SU-DHL-6 (cell line): ENCODE data around the gene PRKCA.

Experiments used
- H2AFZ ChIP-seq: fragments of 200-600 bp; sonication (generic); 2 replicates; pipeline ENCODE4 v1.6.1; 2014; ENCODE audit warnings: low read depth, mild to moderate bottlenecking, moderate library complexity, mixed read lengths, antibody characterized with exemption, low read length; ENCODE audit not compliant: severe bottlenecking
- H3F3A ChIP-seq: fragments of 200-600 bp; shearing (Covaris generic); 2 replicates; pipeline ENCODE4 v1.6.0; 2016; ENCODE audit warnings: antibody characterized with exemption, mild to moderate bottlenecking; ENCODE audit not compliant: insufficient read depth
- H3K27ac ChIP-seq: fragments of 200-600 bp; sonication (generic); 2 replicates; pipeline ENCODE4 v1.5.1; 2016; ENCODE audit warnings: low read depth, mild to moderate bottlenecking, low read length, moderate library complexity, mixed read lengths
- H3K27me3 ChIP-seq: fragments of 200-600 bp; sonication (generic), shearing (Covaris generic); 2 replicates; pipeline ENCODE4 v1.6.0; 2014; ENCODE audit warnings: mild to moderate bottlenecking, low read length
- H3K36me3 ChIP-seq: fragments of 200-600 bp; sonication (generic); 2 replicates; pipeline ENCODE4 v1.6.1; 2014; ENCODE audit warnings: mild to moderate bottlenecking, low read length, mixed read lengths
- H3K4me2 ChIP-seq: fragments of 300-600, 200-600 bp; shearing (Covaris generic), sonication (generic); 2 replicates; pipeline ENCODE4 v1.6.0; 2014; ENCODE audit warnings: low read length, low read depth, mild to moderate bottlenecking; ENCODE audit not compliant: poor library complexity, severe bottlenecking
- H3K4me3 ChIP-seq: fragments of 200-600 bp; sonication (generic); 2 replicates; pipeline ENCODE4 v1.5.1; 2014; ENCODE audit warnings: antibody characterized with exemption, low read length, mild to moderate bottlenecking, mixed read lengths; ENCODE audit not compliant: insufficient read depth, poor library complexity, severe bottlenecking
- H3K79me2 ChIP-seq: fragments of 200-600 bp; sonication (generic); 2 replicates; pipeline ENCODE4 v1.6.1; 2014; ENCODE audit warnings: mild to moderate bottlenecking, low read length, moderate library complexity; ENCODE audit not compliant: insufficient read depth
- H3K9ac ChIP-seq: fragments of 200-600 bp; sonication (generic); 2 replicates; pipeline ENCODE4 v1.7.0; 2014; ENCODE audit warnings: mild to moderate bottlenecking, low read length
- H3K9me2 ChIP-seq: fragments of 200-600 bp; sonication (generic); replicated peaks from 2 replicates; pipeline ENCODE4 v1.6.1; 2014; ENCODE audit warnings: low read length; ENCODE audit not compliant: insufficient read depth
- H3K9me3 ChIP-seq: fragments of 200-600 bp; sonication (generic); 2 replicates; pipeline ENCODE4 v1.6.1; 2014; ENCODE audit warnings: low read length, mixed read lengths; ENCODE audit not compliant: insufficient read depth
- H4K20me1 ChIP-seq: fragments of 200-600 bp; sonication (generic); 2 replicates; pipeline ENCODE4 v1.6.1; 2014; ENCODE audit warnings: low read depth, mild to moderate bottlenecking, antibody characterized with exemption, low read length, moderate library complexity, mixed read lengths
- CTCF ChIP-seq: fragments of 200-600 bp; sonication (generic); IDR thresholded peaks from one replicate; pipeline ENCODE4 v1.5.1; 2017; ENCODE audit warnings: antibody characterized with exemption, mild to moderate bottlenecking, low read length, moderate library complexity; ENCODE audit not compliant: insufficient read depth, poor library complexity, severe bottlenecking
- EZH2phosphoT487 ChIP-seq: fragments of 200-600 bp; sonication (generic), shearing (Covaris generic); conservative IDR thresholded peaks from 2 replicates; pipeline ENCODE4 v1.6.1; 2018; ENCODE audit warnings: mild to moderate bottlenecking, antibody characterized with exemption, low read length, moderate library complexity, mixed read lengths

PRKCA gene

GRCh38 chr17:66725956-66726355 is 423.5 kb downstream of the PRKCA start:
- no peaks in the 10 kb centered on the region for H3F3A ChIP-seq
- no peak overlapping the region for H3K9ac ChIP-seq
- no peak overlapping the region for H3K27ac ChIP-seq
- H3K27me3 ChIP-seq: no peaks in the 10 kb centered on the region
- no peaks in the 10 kb centered on the region for H3K9me2 ChIP-seq
- H2AFZ ChIP-seq: no peak overlapping the region
- no peaks in the 10 kb centered on the region for H3K79me2 ChIP-seq
- no peaks in the 10 kb centered on the region for H3K36me3 ChIP-seq
- TF ChIP-seq EZH2phosphoT487 (no peak), CTCF (no peak)
- H3K9me3 ChIP-seq: no peaks in the 10 kb centered on the region
- no peak overlapping the region for H3K4me2 ChIP-seq
- H3K4me3 ChIP-seq: no peak overlapping the region
- no peaks in the 10 kb centered on the region for H4K20me1 ChIP-seq

GRCh38 chr17:66726371-66726770 is 424.0 kb downstream of the PRKCA start:
- no peaks in the 10 kb centered on the region for H4K20me1 ChIP-seq
- no peaks in the 10 kb centered on the region for H3K27me3 ChIP-seq
- no peaks in the 10 kb centered on the region for H3K9me3 ChIP-seq
- no peaks in the 10 kb centered on the region for H3F3A ChIP-seq
- H3K36me3 ChIP-seq: no peaks in the 10 kb centered on the region
- no peaks in the 10 kb centered on the region for H3K79me2 ChIP-seq
- H3K9me2 ChIP-seq: no peaks in the 10 kb centered on the region
- no peak overlapping the region for H3K4me2 ChIP-seq
- no peak overlapping the region for H3K9ac ChIP-seq
- TF ChIP-seq EZH2phosphoT487: no peak
- no peak for TF ChIP-seq CTCF
- no peak overlapping the region for H2AFZ ChIP-seq
- no peak overlapping the region for H3K27ac ChIP-seq
- no peak overlapping the region for H3K4me3 ChIP-seq

- Histone ChIP-seq H3K4me2 (no peak overlapping the region), H3K9me2 (no peaks in the 10 kb centered on the region), H3K27ac (no peak overlapping the region), H3K4me3 (no peak overlapping the region), H3K27me3 (no peaks in the 10 kb centered on the region), H4K20me1 (no peaks in the 10 kb centered on the region), H3K79me2 (no peaks in the 10 kb centered on the region), H3K36me3 (no peaks in the 10 kb centered on the region), H3K9ac (no peak overlapping the region), H3F3A (no peaks in the 10 kb centered on the region), H3K9me3 (no peaks in the 10 kb centered on the region), H2AFZ (no peak overlapping the region)
- TF ChIP-seq CTCF (no peak), EZH2phosphoT487 (no peak)
Observed at GRCh38 chr17:66726846-66727245, 424.4 kb downstream of the PRKCA start.
